ENCODE measurements around the gene TLR9.
A peak's percentile ranks its signal among the peaks of the same experiment; 100 is the strongest.

TLR9 gene

GRCh38 chr3:52211268-52211891 is 14.1 kb downstream of the TLR9 start:
- Histone ChIP-seq H3K36me3 (ENCODE audit: control insufficient read depth in 4 of 4, insufficient read depth in 4 of 4, low read length in 3 of 4) (peaks cover 30 to 83% (median 75%) of the 10 kb centered on the region in 4 experiments), H3K4me3 (ENCODE audit: control insufficient read depth in 1 of 7, extremely low read depth in 1 of 7, insufficient read depth in 4 of 7, low read depth in 2 of 7, low read length in 6 of 7) (no peak overlapping the region), H3K27me3 (replicated peaks in 2 of 5; ENCODE audit: control insufficient read depth in 4 of 5, insufficient read depth in 5 of 5, low read length in 4 of 5) (no peaks in the 10 kb centered on the region), H3K27ac (ENCODE audit: insufficient read depth in 1 of 2, low read depth in 1 of 2, low read length in 2 of 2, poor library complexity in 1 of 2, severe bottlenecking in 2 of 2) (no peak overlapping the region), H3K4me1 (ENCODE audit: control extremely low read depth in 1 of 4, control insufficient read depth in 4 of 4, insufficient read depth in 4 of 4, low read length in 3 of 4) (peaks cover 1 to 11% (median 10%) of the 10 kb centered on the region in 4 experiments), H3K9me3 (ENCODE audit: control extremely low read depth in 1 of 5, control insufficient read depth in 4 of 5, insufficient read depth in 2 of 5, low read depth in 1 of 5, low read length in 4 of 5) (no peaks in the 10 kb centered on the region)
- DNase-seq, result no peak
- ChIA-PET POLR2A (no interaction called here), CTCF (interaction anchor here (1.2 to 2.8 kb wide), 4 partner anchors 8 to 20 kb away, joined by 3 to 9 read pairs (median 4); no protein-coding TSS in a partner anchor)
- 98% methylated on average over 17 of the region's 18 CpGs for WGBS (ENCODE audit: insufficient coverage)

- peaks cover 36 to 90% (median 77%) of the 10 kb centered on the region in 4 experiments for H3K36me3 ChIP-seq (ENCODE audit: control insufficient read depth in 4 of 4, insufficient read depth in 4 of 4, low read length in 3 of 4)
- 100% methylated on average over 1 of the region's 6 CpGs for WGBS (ENCODE audit: insufficient coverage)
- CTCF ChIA-PET, result interaction anchor here (1.3 to 2.8 kb wide), 4 partner anchors 9 to 43 kb away, joined by 4 to 9 read pairs (median 6); no protein-coding TSS in a partner anchor
- DNase-seq, result peak in 1 of 3 donors; percentile 46
- no peak overlapping the region for H3K27ac ChIP-seq (ENCODE audit: insufficient read depth in 1 of 2, low read depth in 1 of 2, low read length in 2 of 2, poor library complexity in 1 of 2, severe bottlenecking in 2 of 2)
- H3K4me1 ChIP-seq (ENCODE audit: control extremely low read depth in 1 of 4, control insufficient read depth in 4 of 4, insufficient read depth in 4 of 4, low read length in 3 of 4), result peaks cover 0 to 6% (median 3%) of the 10 kb centered on the region in 4 experiments
- POLR2A ChIA-PET, result no interaction called here
- no peak overlapping the region for H3K4me3 ChIP-seq (ENCODE audit: control insufficient read depth in 1 of 7, extremely low read depth in 1 of 7, insufficient read depth in 4 of 7, low read depth in 2 of 7, low read length in 6 of 7)
- H3K9me3 ChIP-seq (ENCODE audit: control extremely low read depth in 1 of 5, control insufficient read depth in 4 of 5, insufficient read depth in 2 of 5, low read depth in 1 of 5, low read length in 4 of 5), result no peaks in the 10 kb centered on the region
- no peaks in the 10 kb centered on the region for H3K27me3 ChIP-seq (replicated peaks in 2 of 5; ENCODE audit: control insufficient read depth in 4 of 5, insufficient read depth in 5 of 5, low read length in 4 of 5)
Measured at GRCh38 chr3:52210550-52211046, 14.8 kb downstream of the TLR9 start.

GRCh38 chr3:52210037-52210436 is 15.4 kb downstream of the TLR9 start:
- ChIA-PET CTCF (interaction anchor here (1.3 to 1.4 kb wide), 3 partner anchors 11 to 79 kb away, joined by 3 to 7 read pairs (median 4); no protein-coding TSS in a partner anchor), POLR2A (no interaction called here)
- H3K9me3 ChIP-seq (ENCODE audit: control extremely low read depth in 1 of 5, control insufficient read depth in 4 of 5, insufficient read depth in 2 of 5, low read depth in 1 of 5, low read length in 4 of 5), result no peaks in the 10 kb centered on the region
- peaks cover 0 to 6% (median 0%) of the 10 kb centered on the region in 4 experiments for H3K4me1 ChIP-seq (ENCODE audit: control extremely low read depth in 1 of 4, control insufficient read depth in 4 of 4, insufficient read depth in 4 of 4, low read length in 3 of 4)
- H3K27ac ChIP-seq (ENCODE audit: insufficient read depth in 1 of 2, low read depth in 1 of 2, low read length in 2 of 2, poor library complexity in 1 of 2, severe bottlenecking in 2 of 2), result no peak overlapping the region
- H3K4me3 ChIP-seq (ENCODE audit: control insufficient read depth in 1 of 7, extremely low read depth in 1 of 7, insufficient read depth in 4 of 7, low read depth in 2 of 7, low read length in 6 of 7), result no peak overlapping the region
- no peak for DNase-seq
- H3K36me3 ChIP-seq (ENCODE audit: control insufficient read depth in 4 of 4, insufficient read depth in 4 of 4, low read length in 3 of 4), result peaks cover 36 to 90% (median 75%) of the 10 kb centered on the region in 4 experiments
- H3K27me3 ChIP-seq (replicated peaks in 2 of 5; ENCODE audit: control insufficient read depth in 4 of 5, insufficient read depth in 5 of 5, low read length in 4 of 5), result no peaks in the 10 kb centered on the region

- Histone ChIP-seq H3K36me3 (ENCODE audit: control insufficient read depth in 4 of 4, insufficient read depth in 4 of 4, low read length in 3 of 4) (peaks cover 39 to 90% (median 75%) of the 10 kb centered on the region in 4 experiments), H3K4me3 (ENCODE audit: control insufficient read depth in 1 of 7, extremely low read depth in 1 of 7, insufficient read depth in 4 of 7, low read depth in 2 of 7, low read length in 6 of 7) (no peak overlapping the region), H3K4me1 (ENCODE audit: control extremely low read depth in 1 of 4, control insufficient read depth in 4 of 4, insufficient read depth in 4 of 4, low read length in 3 of 4) (peaks cover 0 to 6% (median 0%) of the 10 kb centered on the region in 4 experiments), H3K27ac (ENCODE audit: insufficient read depth in 1 of 2, low read depth in 1 of 2, low read length in 2 of 2, poor library complexity in 1 of 2, severe bottlenecking in 2 of 2) (no peak overlapping the region), H3K9me3 (ENCODE audit: control extremely low read depth in 1 of 5, control insufficient read depth in 4 of 5, insufficient read depth in 2 of 5, low read depth in 1 of 5, low read length in 4 of 5) (no peaks in the 10 kb centered on the region), H3K27me3 (replicated peaks in 2 of 5; ENCODE audit: control insufficient read depth in 4 of 5, insufficient read depth in 5 of 5, low read length in 4 of 5) (no peaks in the 10 kb centered on the region)
- WGBS (ENCODE audit: insufficient coverage), result 94% methylated on average over 3 of the region's 4 CpGs
- CTCF ChIA-PET, result interaction anchor here (1.0 to 1.3 kb wide), 4 partner anchors 11 to 64 kb away, joined by 3 read pairs; partner anchors contain the start of gene TLR9
- no peak for DNase-seq
- POLR2A ChIA-PET, result interaction anchor here (0.6 kb wide), 1 partner anchor 20 kb away, joined by 3 read pairs; no protein-coding TSS in a partner anchor
Measured at GRCh38 chr3:52208556-52208955, 16.9 kb downstream of the TLR9 start.

GRCh38 chr3:52205727-52206372 is 19.6 kb downstream of the TLR9 start:
- H3K27ac ChIP-seq (ENCODE audit: insufficient read depth in 1 of 2, low read depth in 1 of 2, low read length in 2 of 2, poor library complexity in 1 of 2, severe bottlenecking in 2 of 2), result no peak overlapping the region
- H3K4me1 ChIP-seq (ENCODE audit: control extremely low read depth in 1 of 4, control insufficient read depth in 4 of 4, insufficient read depth in 4 of 4, low read length in 3 of 4), result peaks cover 0 to 30% (median 4%) of the 10 kb centered on the region in 4 experiments
- ChIA-PET POLR2A (no interaction called here), CTCF (interaction anchor here (0.7 to 1.8 kb wide), 7 partner anchors 9 to 134 kb away, joined by 3 to 7 read pairs (median 3); no protein-coding TSS in a partner anchor)
- no peak for DNase-seq
- no peaks in the 10 kb centered on the region for H3K9me3 ChIP-seq (ENCODE audit: control extremely low read depth in 1 of 5, control insufficient read depth in 4 of 5, insufficient read depth in 2 of 5, low read depth in 1 of 5, low read length in 4 of 5)
- no peak overlapping the region for H3K4me3 ChIP-seq (ENCODE audit: control insufficient read depth in 1 of 7, extremely low read depth in 1 of 7, insufficient read depth in 4 of 7, low read depth in 2 of 7, low read length in 6 of 7)
- WGBS (ENCODE audit: insufficient coverage), result 98% methylated on average over 5 of the region's 6 CpGs
- H3K36me3 ChIP-seq (ENCODE audit: control insufficient read depth in 4 of 4, insufficient read depth in 4 of 4, low read length in 3 of 4), result peaks cover 38 to 81% (median 67%) of the 10 kb centered on the region in 4 experiments
- H3K27me3 ChIP-seq (replicated peaks in 2 of 5; ENCODE audit: control insufficient read depth in 4 of 5, insufficient read depth in 5 of 5, low read length in 4 of 5), result no peaks in the 10 kb centered on the region

- Histone ChIP-seq H3K27me3 (replicated peaks in 2 of 5; ENCODE audit: control insufficient read depth in 4 of 5, insufficient read depth in 5 of 5, low read length in 4 of 5) (no peaks in the 10 kb centered on the region), H3K27ac (ENCODE audit: insufficient read depth in 1 of 2, low read depth in 1 of 2, low read length in 2 of 2, poor library complexity in 1 of 2, severe bottlenecking in 2 of 2) (no peak overlapping the region)
Measured at GRCh38 chr3:52204337-52205073, 20.9 kb downstream of the TLR9 start.

More at GRCh38 chr3:52204337-52205073, 20.9 kb downstream of the TLR9 start:
- DNase-seq, result no peak
- ChIA-PET CTCF (interaction anchor here (0.6 to 1.8 kb wide), 10 partner anchors 10 to 562 kb away, joined by 3 to 7 read pairs (median 4); partner anchors contain the start of gene TLR9), POLR2A (no interaction called here)
- Histone ChIP-seq H3K9me3 (ENCODE audit: control extremely low read depth in 1 of 5, control insufficient read depth in 4 of 5, insufficient read depth in 2 of 5, low read depth in 1 of 5, low read length in 4 of 5) (no peaks in the 10 kb centered on the region), H3K36me3 (ENCODE audit: control insufficient read depth in 4 of 4, insufficient read depth in 4 of 4, low read length in 3 of 4) (peaks cover 28 to 73% (median 56%) of the 10 kb centered on the region in 4 experiments), H3K4me3 (ENCODE audit: control insufficient read depth in 1 of 7, extremely low read depth in 1 of 7, insufficient read depth in 4 of 7, low read depth in 2 of 7, low read length in 6 of 7) (no peak overlapping the region), H3K4me1 (ENCODE audit: control extremely low read depth in 1 of 4, control insufficient read depth in 4 of 4, insufficient read depth in 4 of 4, low read length in 3 of 4) (peaks cover 0 to 25% (median 4%) of the 10 kb centered on the region in 4 experiments)
- WGBS (ENCODE audit: insufficient coverage), result 92% methylated on average over 8 of the region's 10 CpGs

Measured in common myeloid progenitor, CD34-positive (primary cell).